HepG2 (cell line): Measurements from ENCODE around the gene MAML1. TPM values are rescaled to one million over a fixed set of nuclear protein-coding genes. Genes with fewer than 3 reads are reported as not detected.
A peak's percentile ranks its signal among the peaks of the same experiment; 100 is the strongest.

Experiments
- ATF7 ChIP-seq, 2 experiments: fragments of 450-650 bp in 1 of 2; sonication (generic) in 1 of 2; formaldehyde crosslinking in 1 of 2; IDR thresholded peaks; 2 replicates each; pipeline versions ENCODE4 v1.4.0 to v1.6.1; 2016 to 2020; ENCODE audit warnings: antibody characterized with exemption in 1 of 2, mild to moderate bottlenecking in 1 of 2, missing genetic modification reagents in 1 of 2
- DPF2 ChIP-seq: sonication (generic); formaldehyde crosslinking; IDR thresholded peaks from 2 replicates; pipeline ENCODE4 v1.4.0; 2020; ENCODE audit warnings: mild to moderate bottlenecking, low read depth, missing genetic modification reagents, borderline replicate concordance
- EED ChIP-seq: sonication (generic); formaldehyde crosslinking; IDR thresholded peaks from 2 replicates; pipeline ENCODE4 v1.5.0; 2020; ENCODE audit warnings: mild to moderate bottlenecking, missing genetic modification reagents
- HNRNPH1 ChIP-seq: fragments of 200-400 bp; formaldehyde crosslinking; optimal IDR thresholded peaks from 2 replicates; pipeline ENCODE3; 2017; ENCODE audit warnings: mild to moderate bottlenecking, low read depth, low read length
- KAT7 ChIP-seq: IDR thresholded peaks from 2 replicates; pipeline ENCODE4 v1.6.1; 2018; ENCODE audit warnings: borderline replicate concordance, missing compliant biosample characterization
- KDM2A ChIP-seq: sonication (generic); formaldehyde crosslinking; IDR thresholded peaks from 2 replicates; pipeline ENCODE4 v1.4.0; 2020; ENCODE audit warnings: low read depth, missing genetic modification reagents, borderline replicate concordance
- MLLT10 ChIP-seq: sonication (generic); formaldehyde crosslinking; IDR thresholded peaks from 2 replicates; pipeline ENCODE4 v1.4.0; 2020; ENCODE audit warnings: missing genetic modification reagents
- NCOA5 ChIP-seq: sonication (generic); formaldehyde crosslinking; IDR thresholded peaks from 2 replicates; pipeline ENCODE4 v1.4.0; 2020; ENCODE audit warnings: missing genetic modification reagents
- ONECUT2 ChIP-seq: sonication (generic); formaldehyde crosslinking; IDR thresholded peaks from 2 replicates; pipeline ENCODE4 v1.4.0; 2020; ENCODE audit warnings: missing genetic modification reagents
- PHF5A ChIP-seq: IDR thresholded peaks from one replicate; pipeline ENCODE4 v1.6.1; 2018; ENCODE audit warnings: low read depth, missing genetic modification reagents; ENCODE audit not compliant: unreplicated experiment
- PITX1 ChIP-seq: sonication (generic); formaldehyde crosslinking; IDR thresholded peaks from 2 replicates; pipeline ENCODE4 v1.5.1; 2020; ENCODE audit warnings: mild to moderate bottlenecking, missing genetic modification reagents
- SETDB1 ChIP-seq: sonication (generic); formaldehyde crosslinking; IDR thresholded peaks from 2 replicates; pipeline ENCODE4 v1.5.1; 2020; ENCODE audit warnings: missing genetic modification reagents, mild to moderate bottlenecking, borderline replicate concordance
- SP4 ChIP-seq: sonication (generic); formaldehyde crosslinking; IDR thresholded peaks from 2 replicates; pipeline ENCODE4 v1.8.1; 2023; ENCODE audit warnings: mild to moderate bottlenecking, missing genetic modification reagents
- STAT5B ChIP-seq: sonication (generic); formaldehyde crosslinking; IDR thresholded peaks from 2 replicates; pipeline ENCODE4 v1.4.0; 2020; ENCODE audit warnings: missing genetic modification reagents
- ZBTB21 ChIP-seq: sonication (generic); formaldehyde crosslinking; IDR thresholded peaks from 2 replicates; pipeline ENCODE4 v1.4.0; 2020; ENCODE audit warnings: missing genetic modification reagents
- ZNF121 ChIP-seq: sonication (generic); formaldehyde crosslinking; IDR thresholded peaks from 2 replicates; pipeline ENCODE4 v1.5.0; 2020; ENCODE audit warnings: mild to moderate bottlenecking, missing genetic modification reagents
- ZNF17 ChIP-seq: sonication (generic); formaldehyde crosslinking; IDR thresholded peaks from 2 replicates; pipeline ENCODE4 v1.5.0; 2020; ENCODE audit warnings: mild to moderate bottlenecking, missing genetic modification reagents
- ZNF234 ChIP-seq: sonication (generic); formaldehyde crosslinking; conservative IDR thresholded peaks from 2 replicates; pipeline ENCODE4 v1.5.1; 2020; ENCODE audit warnings: mild to moderate bottlenecking, missing genetic modification reagents
- ZNF383 ChIP-seq: sonication (generic); formaldehyde crosslinking; IDR thresholded peaks from 2 replicates; pipeline ENCODE4 v1.4.0; 2020; ENCODE audit warnings: missing genetic modification reagents, mild to moderate bottlenecking, borderline replicate concordance
- ZNF792 ChIP-seq: IDR thresholded peaks from 2 replicates; pipeline ENCODE4 v1.6.1; 2016
- ZSCAN25 ChIP-seq: sonication (generic); formaldehyde crosslinking; IDR thresholded peaks from 2 replicates; pipeline ENCODE4 v1.8.0; 2022; ENCODE audit warnings: mild to moderate bottlenecking, missing genetic modification reagents
- polyA plus RNA-seq, 8 experiments: library from polyadenylated mRNA; depleted of rRNA in 3 of 8; stranded (reverse) in 7 of 8; unstranded in 1 of 8; fragments of >200 nt; fragmentation: Illumina TruSeq in 4 of 8; extraction: Trizol in 4 of 8; gene quantifications; 2 replicates each; pipeline versions ENCODE4 v1.2.1 to v1.2.3, GENCODE V29; 2011 to 2016; ENCODE audit warnings: low read depth in 4 of 8, missing spikeins in 1 of 8, mixed read lengths in 1 of 8; ENCODE audit not compliant: insufficient read depth in 1 of 8
- total RNA-seq, 5 experiments: library from RNA; depleted of rRNA; stranded (reverse); fragments of >200 nt; fragmentation: Illumina TruSeq; extraction: Trizol; gene quantifications; 2 replicates each; pipeline ENCODE4 v1.2.3, GENCODE V29; 2016; ENCODE audit warnings: low read depth in 1 of 5
- TF ChIP-seq, protein P1 (sequence below): sonication (generic); IDR thresholded peaks from 2 replicates; pipeline ENCODE4 v1.6.1; 2016; ENCODE audit warnings: low read depth, borderline replicate concordance
- TF ChIP-seq, protein P2 (sequence below): sonication (generic); formaldehyde crosslinking; IDR thresholded peaks from 2 replicates; pipeline ENCODE4 v1.5.0; 2020; ENCODE audit warnings: mild to moderate bottlenecking, missing genetic modification reagents, borderline replicate concordance

Gene MAML1
- total and polyA plus RNA-seq, 2 of the 13 experiments (the other 11 are each of a cell fraction or from before 2014, with no cell fraction given): 10.0 to 10.8 TPM

DNA sequence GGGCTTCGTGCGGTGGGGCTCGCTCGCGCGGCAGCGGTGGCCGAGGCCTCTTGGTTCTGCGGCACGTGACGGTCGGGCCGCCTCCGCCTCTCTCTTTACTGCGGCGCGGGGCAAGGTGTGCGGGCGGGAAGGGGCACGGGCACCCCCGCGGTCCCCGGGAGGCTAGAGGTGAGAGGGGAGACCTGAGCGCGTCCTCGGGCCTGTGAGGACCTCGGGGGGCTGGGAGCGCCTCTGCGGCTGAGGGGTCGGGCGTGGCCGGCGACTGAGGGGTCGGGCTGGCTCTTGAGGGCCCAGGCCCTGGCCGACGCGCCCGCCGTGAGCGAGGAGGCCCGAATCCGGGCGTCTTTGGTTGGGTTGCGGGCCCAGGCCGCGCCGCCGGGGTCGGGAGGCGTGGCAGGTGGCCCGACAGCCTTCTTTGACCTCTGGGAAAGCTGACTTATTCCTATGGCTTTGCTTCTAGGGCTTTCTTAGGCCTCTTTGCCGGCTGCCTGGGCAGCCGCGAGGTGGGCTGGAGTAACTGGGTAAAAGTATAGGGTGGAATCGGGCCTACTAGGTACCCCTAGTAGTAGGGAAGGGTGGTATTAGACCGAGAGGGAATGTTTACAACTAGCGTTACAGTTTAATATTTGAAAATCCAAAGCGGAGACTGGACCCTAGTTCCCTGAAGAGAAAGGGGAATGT lies 33.5 kb upstream of the MAML1 start, which contains the start of gene CANX (continued):
- TF ChIP-seq MLLT10 (no peak), NCOA5 (CRISPR knock-in tag) (no peak), ZNF383 (CRISPR knock-in tag) (no peak), STAT5B (CRISPR knock-in tag) (0 out of 2 replicates have a peak, but pooled peaks have one; percentile 12), ZSCAN25 (CRISPR knock-in tag) (no peak), PITX1 (no peak), ZNF17 (CRISPR knock-in tag) (no peak), ONECUT2 (CRISPR knock-in tag) (no peak), ZNF121 (CRISPR knock-in tag) (peak; percentile 58), ZBTB21 (CRISPR knock-in tag) (peak; percentile 50; the same call in 1 of the 2 replicates), PHF5A (CRISPR knock-in tag) (no peak), KAT7 (CRISPR knock-in tag) (peak; percentile 45; the same call in 1 of the 2 replicates), ATF7 (IDR thresholded peaks at IDR 0.05) (no peak), ATF7 (CRISPR knock-in tag; IDR thresholded peaks at IDR 0.05) (no peak), EED (no peak), KDM2A (CRISPR knock-in tag) (0 out of 2 replicates have a peak, but pooled peaks have one; percentile 50), DPF2 (CRISPR knock-in tag) (no peak), SP4 (CRISPR knock-in tag) (peak; percentile 74; the same call in 1 of the 2 replicates), SETDB1 (CRISPR knock-in tag) (no peak), ZNF234 (CRISPR knock-in tag) (peak; percentile 86), ZNF792 (CRISPR knock-in tag) (peak; percentile 28; the same call in 1 of the 2 replicates), HNRNPH1 (no peak)
- TF ChIP-seq, protein P1, sequence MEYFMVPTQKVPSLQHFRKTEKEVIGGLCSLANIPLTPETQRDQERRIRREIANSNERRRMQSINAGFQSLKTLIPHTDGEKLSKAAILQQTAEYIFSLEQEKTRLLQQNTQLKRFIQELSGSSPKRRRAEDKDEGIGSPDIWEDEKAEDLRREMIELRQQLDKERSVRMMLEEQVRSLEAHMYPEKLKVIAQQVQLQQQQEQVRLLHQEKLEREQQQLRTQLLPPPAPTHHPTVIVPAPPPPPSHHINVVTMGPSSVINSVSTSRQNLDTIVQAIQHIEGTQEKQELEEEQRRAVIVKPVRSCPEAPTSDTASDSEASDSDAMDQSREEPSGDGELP: no peak; the same call in 1 of the 2 replicates
- TF ChIP-seq, protein P2, sequence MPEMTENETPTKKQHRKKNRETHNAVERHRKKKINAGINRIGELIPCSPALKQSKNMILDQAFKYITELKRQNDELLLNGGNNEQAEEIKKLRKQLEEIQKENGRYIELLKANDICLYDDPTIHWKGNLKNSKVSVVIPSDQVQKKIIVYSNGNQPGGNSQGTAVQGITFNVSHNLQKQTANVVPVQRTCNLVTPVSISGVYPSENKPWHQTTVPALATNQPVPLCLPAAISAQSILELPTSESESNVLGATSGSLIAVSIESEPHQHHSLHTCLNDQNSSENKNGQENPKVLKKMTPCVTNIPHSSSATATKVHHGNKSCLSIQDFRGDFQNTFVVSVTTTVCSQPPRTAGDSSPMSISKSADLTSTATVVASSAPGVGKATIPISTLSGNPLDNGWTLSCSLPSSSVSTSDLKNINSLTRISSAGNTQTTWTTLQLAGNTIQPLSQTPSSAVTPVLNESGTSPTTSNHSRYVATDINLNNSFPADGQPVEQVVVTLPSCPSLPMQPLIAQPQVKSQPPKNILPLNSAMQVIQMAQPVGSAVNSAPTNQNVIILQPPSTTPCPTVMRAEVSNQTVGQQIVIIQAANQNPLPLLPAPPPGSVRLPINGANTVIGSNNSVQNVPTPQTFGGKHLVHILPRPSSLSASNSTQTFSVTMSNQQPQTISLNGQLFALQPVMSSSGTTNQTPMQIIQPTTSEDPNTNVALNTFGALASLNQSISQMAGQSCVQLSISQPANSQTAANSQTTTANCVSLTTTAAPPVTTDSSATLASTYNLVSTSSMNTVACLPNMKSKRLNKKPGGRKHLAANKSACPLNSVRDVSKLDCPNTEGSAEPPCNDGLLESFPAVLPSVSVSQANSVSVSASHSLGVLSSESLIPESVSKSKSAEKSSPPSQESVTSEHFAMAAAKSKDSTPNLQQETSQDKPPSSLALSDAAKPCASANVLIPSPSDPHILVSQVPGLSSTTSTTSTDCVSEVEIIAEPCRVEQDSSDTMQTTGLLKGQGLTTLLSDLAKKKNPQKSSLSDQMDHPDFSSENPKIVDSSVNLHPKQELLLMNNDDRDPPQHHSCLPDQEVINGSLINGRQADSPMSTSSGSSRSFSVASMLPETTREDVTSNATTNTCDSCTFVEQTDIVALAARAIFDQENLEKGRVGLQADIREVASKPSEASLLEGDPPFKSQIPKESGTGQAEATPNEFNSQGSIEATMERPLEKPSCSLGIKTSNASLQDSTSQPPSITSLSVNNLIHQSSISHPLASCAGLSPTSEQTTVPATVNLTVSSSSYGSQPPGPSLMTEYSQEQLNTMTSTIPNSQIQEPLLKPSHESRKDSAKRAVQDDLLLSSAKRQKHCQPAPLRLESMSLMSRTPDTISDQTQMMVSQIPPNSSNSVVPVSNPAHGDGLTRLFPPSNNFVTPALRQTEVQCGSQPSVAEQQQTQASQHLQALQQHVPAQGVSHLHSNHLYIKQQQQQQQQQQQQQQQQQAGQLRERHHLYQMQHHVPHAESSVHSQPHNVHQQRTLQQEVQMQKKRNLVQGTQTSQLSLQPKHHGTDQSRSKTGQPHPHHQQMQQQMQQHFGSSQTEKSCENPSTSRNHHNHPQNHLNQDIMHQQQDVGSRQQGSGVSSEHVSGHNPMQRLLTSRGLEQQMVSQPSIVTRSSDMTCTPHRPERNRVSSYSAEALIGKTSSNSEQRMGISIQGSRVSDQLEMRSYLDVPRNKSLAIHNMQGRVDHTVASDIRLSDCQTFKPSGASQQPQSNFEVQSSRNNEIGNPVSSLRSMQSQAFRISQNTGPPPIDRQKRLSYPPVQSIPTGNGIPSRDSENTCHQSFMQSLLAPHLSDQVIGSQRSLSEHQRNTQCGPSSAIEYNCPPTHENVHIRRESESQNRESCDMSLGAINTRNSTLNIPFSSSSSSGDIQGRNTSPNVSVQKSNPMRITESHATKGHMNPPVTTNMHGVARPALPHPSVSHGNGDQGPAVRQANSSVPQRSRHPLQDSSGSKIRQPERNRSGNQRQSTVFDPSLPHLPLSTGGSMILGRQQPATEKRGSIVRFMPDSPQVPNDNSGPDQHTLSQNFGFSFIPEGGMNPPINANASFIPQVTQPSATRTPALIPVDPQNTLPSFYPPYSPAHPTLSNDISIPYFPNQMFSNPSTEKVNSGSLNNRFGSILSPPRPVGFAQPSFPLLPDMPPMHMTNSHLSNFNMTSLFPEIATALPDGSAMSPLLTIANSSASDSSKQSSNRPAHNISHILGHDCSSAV: no peak; the same call in 1 of the 2 replicates
